Measurements from ENCODE around the gene NAV2.

The NAV2 gene

GRCh38 chr11:19792510-19792909, 79.9 kb downstream of the NAV2 start:
- no peak overlapping the region for H3K4me3 ChIP-seq (ENCODE audit: low read depth, low read length)
- in situ Hi-C loops (cut with HindIII; ENCODE audit: low sequenced_read_pairs), result no loop called here
- DNase-seq (ENCODE audit: low read depth, low spot score), result no peak
- no peak for TF ChIP-seq CTCF (IDR thresholded peaks at IDR 0.05; ENCODE audit: low read depth, low read length)

GRCh38 chr11:19793326-19793725, 80.7 kb downstream of the NAV2 start:
- in situ Hi-C loops (cut with HindIII; ENCODE audit: low sequenced_read_pairs), result no loop called here
- no peak for TF ChIP-seq CTCF (IDR thresholded peaks at IDR 0.05; ENCODE audit: low read depth, low read length)
- DNase-seq (ENCODE audit: low read depth, low spot score), result no peak
- H3K4me3 ChIP-seq (ENCODE audit: low read depth, low read length), result no peak overlapping the region

GRCh38 chr11:19794161-19794560, 81.5 kb downstream of the NAV2 start:
- no peak overlapping the region for H3K4me3 ChIP-seq (ENCODE audit: low read depth, low read length)
- no peak for TF ChIP-seq CTCF (IDR thresholded peaks at IDR 0.05; ENCODE audit: low read depth, low read length)
- in situ Hi-C loops (cut with HindIII; ENCODE audit: low sequenced_read_pairs), result no loop called here
- no peak for DNase-seq (ENCODE audit: low read depth, low spot score)

- no peak overlapping the region for H3K4me3 ChIP-seq (ENCODE audit: low read depth, low read length)
- no peak for TF ChIP-seq CTCF (IDR thresholded peaks at IDR 0.05; ENCODE audit: low read depth, low read length)
- in situ Hi-C loops (cut with HindIII; ENCODE audit: low sequenced_read_pairs), result no loop called here
- no peak for DNase-seq (ENCODE audit: low read depth, low spot score)
Observed at GRCh38 chr11:19795082-19795481, 82.4 kb downstream of the NAV2 start.

- no peak overlapping the region for H3K4me3 ChIP-seq (ENCODE audit: low read depth, low read length)
- in situ Hi-C loops (cut with HindIII; ENCODE audit: low sequenced_read_pairs), result no loop called here
- DNase-seq (ENCODE audit: low read depth, low spot score), result no peak
- peak; percentile 43 for TF ChIP-seq CTCF (IDR thresholded peaks at IDR 0.05; ENCODE audit: low read depth, low read length)
Observed at GRCh38 chr11:19800162-19800561, 87.5 kb downstream of the NAV2 start.

GRCh38 chr11:19800714-19801519, 88.3 kb downstream of the NAV2 start:
- TF ChIP-seq CTCF (IDR thresholded peaks at IDR 0.05; ENCODE audit: low read depth, low read length), result no peak
- in situ Hi-C loops (cut with HindIII; ENCODE audit: low sequenced_read_pairs), result no loop called here

More at GRCh38 chr11:19800714-19801519, 88.3 kb downstream of the NAV2 start:
- no peak for DNase-seq (ENCODE audit: low read depth, low spot score)
- no peak overlapping the region for H3K4me3 ChIP-seq (ENCODE audit: low read depth, low read length)
